MM.1S (cell line): ENCODE measurements around the gene SUPT4H1.

Experiments used
- DNase-seq: peaks from one replicate; pipeline ENCODE4 v3.0.0-alpha.2; 2015
- H2AFZ ChIP-seq: fragments of 300-600 bp; sonication (generic); 2 replicates; pipeline ENCODE4 v1.6.0; 2016; ENCODE audit warnings: antibody characterized with exemption, low read length
- H3F3A ChIP-seq: fragments of 300-600 bp; sonication (generic); 2 replicates; pipeline ENCODE4 v1.6.1; 2016; ENCODE audit warnings: mild to moderate bottlenecking, antibody characterized with exemption, low read length, moderate library complexity, mixed read lengths; ENCODE audit not compliant: insufficient read depth
- H3K27ac ChIP-seq: fragments of 300-600 bp; sonication (generic); 2 replicates; pipeline ENCODE4 v1.5.1; 2016; ENCODE audit warnings: mild to moderate bottlenecking, low read length
- H3K27me3 ChIP-seq: fragments of 300-600 bp; sonication (generic); replicated peaks from 2 replicates; pipeline ENCODE4 v1.6.0; 2016; ENCODE audit warnings: low read length; ENCODE audit not compliant: insufficient read depth
- H3K36me3 ChIP-seq: fragments of 300-600 bp; sonication (generic); replicated peaks from 2 replicates; pipeline ENCODE4 v1.6.1; 2016; ENCODE audit warnings: mild to moderate bottlenecking, low read length, mixed read lengths; ENCODE audit not compliant: insufficient read depth
- H3K4me1 ChIP-seq: fragments of 300-600 bp; sonication (generic); 2 replicates; pipeline ENCODE4 v1.6.1; 2016; ENCODE audit warnings: low read length, mixed read lengths
- H3K4me2 ChIP-seq: fragments of 300-600 bp; sonication (generic); 2 replicates; pipeline ENCODE4 v1.6.0; 2016; ENCODE audit warnings: low read depth, low read length
- H3K4me3 ChIP-seq: fragments of 300-600 bp; sonication (generic); 2 replicates; pipeline ENCODE4 v1.5.1; 2016; ENCODE audit warnings: low read length, mixed read lengths
- H3K79me2 ChIP-seq: fragments of 300-600 bp; sonication (generic); 2 replicates; pipeline ENCODE4 v1.6.1; 2016; ENCODE audit warnings: mixed run types, low read length, mixed read lengths
- H3K9ac ChIP-seq: fragments of 300-600 bp; sonication (generic); 2 replicates; pipeline ENCODE4 v1.6.1; 2016; ENCODE audit warnings: low read length, mixed read lengths
- H3K9me2 ChIP-seq: fragments of 300-600 bp; sonication (generic); replicated peaks from 2 replicates; pipeline ENCODE4 v1.6.1; 2016; ENCODE audit warnings: mild to moderate bottlenecking, low read length, mixed read lengths; ENCODE audit not compliant: insufficient read depth
- H3K9me3 ChIP-seq: fragments of 300-600 bp; sonication (generic); replicated peaks from 2 replicates; pipeline ENCODE4 v1.6.1; 2016; ENCODE audit warnings: mild to moderate bottlenecking, low read length, mixed read lengths; ENCODE audit not compliant: insufficient read depth
- H4K20me1 ChIP-seq: fragments of 300-600 bp; sonication (generic); 2 replicates; pipeline ENCODE4 v1.6.1; 2016; ENCODE audit warnings: mild to moderate bottlenecking, low read length, moderate library complexity, mixed read lengths; ENCODE audit not compliant: insufficient read depth
- CTCF ChIP-seq: fragments of 300-600 bp; sonication (generic); IDR thresholded peaks from 2 replicates; pipeline ENCODE4 v1.5.1; 2016; ENCODE audit warnings: antibody characterized with exemption, low read length, mixed read lengths
- EZH2 ChIP-seq: fragments of 300-600 bp; sonication (generic); optimal IDR thresholded peaks from 2 replicates; pipeline ENCODE3; 2017; ENCODE audit warnings: low read depth, mild to moderate bottlenecking, antibody characterized with exemption, low read length, mixed read lengths
- EZH2phosphoT487 ChIP-seq: fragments of 300-600 bp; sonication (generic); IDR thresholded peaks from 2 replicates; pipeline ENCODE4 v1.6.1; 2018; ENCODE audit warnings: antibody characterized with exemption, low read length

The SUPT4H1 gene

GRCh38 chr17:58304750-58305486 is 47.1 kb downstream of the SUPT4H1 start:
- H3K9me2 ChIP-seq = no peaks in the 10 kb centered on the region
- H4K20me1 ChIP-seq = no peaks in the 10 kb centered on the region
- no peak for DNase-seq
- no peaks in the 10 kb centered on the region for H3K9me3 ChIP-seq
- no peaks in the 10 kb centered on the region for H3K36me3 ChIP-seq
- peaks cover 10% of the 10 kb centered on the region for H3F3A ChIP-seq
- H2AFZ ChIP-seq = peak overlapping the region; percentile 9; the same call in 1 of the 2 replicates
- no peak overlapping the region for H3K4me3 ChIP-seq
- no peak overlapping the region for H3K9ac ChIP-seq
- H3K4me2 ChIP-seq = no peak overlapping the region
- no peak for TF ChIP-seq CTCF
- no peak for TF ChIP-seq EZH2phosphoT487
- TF ChIP-seq EZH2 = no peak
- peaks cover 20% of the 10 kb centered on the region for H3K4me1 ChIP-seq
- H3K79me2 ChIP-seq = no peaks in the 10 kb centered on the region
- H3K27ac ChIP-seq = no peak overlapping the region
- H3K27me3 ChIP-seq = no peaks in the 10 kb centered on the region

GRCh38 chr17:58303971-58304749 is 47.8 kb downstream of the SUPT4H1 start:
- Histone ChIP-seq H3K79me2 (no peaks in the 10 kb centered on the region), H3K27ac (no peak overlapping the region), H3K9me2 (no peaks in the 10 kb centered on the region), H3K9me3 (no peaks in the 10 kb centered on the region), H2AFZ (peak overlapping the region; percentile 9; the same call in 1 of the 2 replicates), H3K4me1 (peaks cover 22% of the 10 kb centered on the region), H3K4me3 (no peak overlapping the region), H3F3A (peaks cover 10% of the 10 kb centered on the region), H3K4me2 (no peak overlapping the region), H3K27me3 (no peaks in the 10 kb centered on the region), H4K20me1 (no peaks in the 10 kb centered on the region), H3K9ac (no peak overlapping the region), H3K36me3 (no peaks in the 10 kb centered on the region)
- DNase-seq = peak; percentile 53
- TF ChIP-seq CTCF (peak; percentile 88), EZH2 (no peak), EZH2phosphoT487 (no peak)

GRCh38 chr17:58302919-58303585 is 48.9 kb downstream of the SUPT4H1 start:
- Histone ChIP-seq H3K36me3 (no peaks in the 10 kb centered on the region), H3K9me2 (no peaks in the 10 kb centered on the region), H3K4me2 (no peak overlapping the region), H4K20me1 (no peaks in the 10 kb centered on the region), H3K9me3 (no peaks in the 10 kb centered on the region), H3K79me2 (no peaks in the 10 kb centered on the region), H3K9ac (no peak overlapping the region), H2AFZ (no peak overlapping the region), H3F3A (peaks cover 10% of the 10 kb centered on the region), H3K27ac (no peak overlapping the region), H3K4me1 (peaks cover 22% of the 10 kb centered on the region), H3K4me3 (no peak overlapping the region), H3K27me3 (no peaks in the 10 kb centered on the region)
- TF ChIP-seq EZH2 (no peak), EZH2phosphoT487 (no peak)
- no peak for DNase-seq
